ENCODE results near the gene HMCN2.

Gene HMCN2

DNA sequence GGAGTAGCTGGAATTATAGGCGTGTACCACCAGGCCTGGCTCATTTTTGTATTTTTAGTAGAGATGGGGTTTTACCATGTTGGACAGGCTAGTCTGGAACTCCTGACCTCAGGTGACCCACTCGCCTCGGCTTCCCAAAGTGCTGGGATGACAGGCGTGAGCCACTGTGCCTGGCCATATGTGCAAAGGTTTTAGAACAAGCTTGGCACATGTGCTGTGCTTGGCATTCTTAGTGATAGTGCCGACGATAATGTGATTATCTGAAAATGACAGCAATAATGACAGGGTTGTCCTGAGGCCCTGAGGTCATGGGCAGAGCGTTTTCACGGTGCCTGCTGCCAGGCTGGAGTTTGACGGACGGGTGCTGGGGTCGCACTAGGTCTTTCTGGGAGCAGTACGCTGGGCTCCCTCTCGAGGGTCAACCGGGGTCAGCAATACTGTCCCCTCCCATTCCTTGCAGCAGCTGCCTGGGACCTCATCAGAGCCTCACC, 42.6 kb downstream of the HMCN2 start:
- DNase-seq (ENCODE audit: low read depth, low spot score), result no peak

DNA sequence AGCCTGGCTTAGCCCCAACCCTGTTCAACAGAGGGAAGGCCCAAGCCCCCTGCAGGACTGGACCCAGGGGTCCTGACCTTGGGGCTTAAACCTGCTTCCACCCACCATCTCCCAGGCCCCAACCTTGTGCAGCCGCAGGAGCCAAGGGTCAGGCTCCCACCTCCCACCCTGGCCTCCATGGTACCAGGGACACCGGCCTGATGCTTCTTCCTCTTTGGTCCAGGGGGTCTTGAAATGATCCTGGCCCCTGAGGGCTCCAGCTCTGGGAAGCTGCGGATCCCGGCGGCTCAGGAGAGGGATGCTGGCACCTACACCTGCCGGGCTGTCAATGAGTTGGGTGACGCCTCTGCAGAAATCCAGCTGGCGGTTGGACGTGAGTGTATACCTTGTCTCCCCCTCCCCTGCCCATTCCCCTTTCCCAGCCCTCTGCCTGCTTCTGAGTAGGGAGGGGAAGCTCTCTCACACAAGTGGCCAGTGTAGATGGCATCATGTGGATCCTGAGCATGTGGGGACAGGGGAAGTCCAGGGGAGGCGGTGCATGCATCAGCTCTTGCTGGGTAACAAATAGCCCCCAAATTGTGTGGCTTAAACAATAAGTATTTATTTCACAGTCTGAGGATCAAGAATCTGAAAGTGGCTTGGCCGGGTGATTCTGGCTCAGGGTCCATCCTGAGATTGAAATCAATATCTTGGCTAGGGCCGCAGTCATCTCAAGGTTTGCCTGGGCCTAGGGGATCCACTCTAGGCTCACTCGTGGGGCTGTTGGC, 44.3 kb downstream of the HMCN2 start:
- no peak for DNase-seq (ENCODE audit: low read depth, low spot score)

DNA sequence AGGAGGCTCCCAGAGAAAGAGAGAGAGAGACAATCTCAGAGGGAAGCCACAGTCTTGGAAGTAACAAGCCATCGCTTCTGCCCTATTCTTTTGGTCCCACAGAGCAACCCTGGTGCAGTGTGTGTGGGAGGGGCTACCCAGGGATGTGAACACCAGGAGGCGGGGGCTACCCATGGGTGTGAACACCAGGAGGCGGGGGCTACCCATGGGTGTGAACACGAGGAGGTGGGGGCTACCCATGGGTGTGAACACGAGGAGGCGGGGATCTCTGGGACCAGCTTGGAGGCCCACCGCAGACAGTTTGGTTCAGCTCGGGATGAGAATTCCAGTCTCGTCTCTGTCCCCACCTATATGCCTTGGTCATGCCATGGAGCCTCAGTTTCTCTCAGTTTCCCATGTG, 44.9 kb downstream of the HMCN2 start:
- no peak for DNase-seq (ENCODE audit: low read depth, low spot score)

DNA sequence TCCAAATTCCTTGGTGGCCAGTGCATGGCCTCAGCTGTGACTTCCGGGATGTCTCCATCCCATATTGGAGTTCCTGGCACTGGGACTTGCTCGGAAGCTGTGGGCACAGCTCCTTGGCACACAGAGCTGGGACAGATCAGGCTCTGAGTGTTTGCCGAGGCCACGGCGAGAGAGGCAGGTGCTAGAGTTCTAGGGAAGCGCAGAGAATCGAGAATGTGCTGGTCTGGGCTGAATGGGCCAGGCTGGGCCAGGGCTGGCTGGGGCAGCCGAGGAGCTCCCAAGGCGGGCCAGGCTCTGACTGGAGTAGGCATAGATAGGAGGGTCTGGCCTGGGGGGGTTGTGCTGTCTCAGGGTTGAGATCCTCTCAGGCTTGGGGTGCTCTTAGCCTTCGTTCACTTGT, 45.4 kb downstream of the HMCN2 start:
- no peak for DNase-seq (ENCODE audit: low read depth, low spot score)

DNA sequence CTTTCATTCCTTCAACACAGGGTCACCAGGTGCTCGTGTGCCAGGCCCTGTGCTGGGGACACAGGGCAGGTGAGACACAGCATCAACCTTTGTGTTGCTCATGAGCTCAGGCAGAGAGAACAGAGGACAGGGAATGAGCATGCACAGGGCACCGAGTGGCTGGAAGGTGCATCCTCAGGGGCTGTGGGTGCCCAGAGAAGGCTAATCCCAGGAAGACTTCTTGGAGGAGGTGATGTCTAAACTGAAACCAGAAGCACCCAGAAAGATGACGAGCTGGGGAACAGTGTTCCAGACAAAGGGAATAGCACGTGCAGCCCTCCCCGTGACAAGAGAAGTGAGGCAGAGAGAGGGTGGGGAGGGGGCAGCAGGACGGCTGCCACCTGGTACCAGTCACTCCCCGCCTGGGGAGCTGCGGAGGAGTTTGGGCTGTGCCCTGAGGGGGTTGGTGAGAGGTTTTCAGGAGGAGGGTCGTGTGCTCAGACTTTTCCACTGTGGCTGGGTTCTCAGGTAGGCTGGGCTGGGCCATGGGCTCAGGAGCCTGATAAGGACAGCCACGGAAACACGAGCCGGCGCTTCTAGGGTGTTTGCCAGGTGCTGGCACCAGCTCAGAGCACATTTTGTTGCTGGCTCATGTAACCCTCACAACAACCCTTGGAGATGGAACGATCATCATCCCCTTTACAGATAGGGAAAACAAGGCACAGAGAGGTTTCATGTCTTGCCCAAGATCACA, 46.0 kb downstream of the HMCN2 start:
- no peak for DNase-seq (ENCODE audit: low read depth, low spot score)

DNA sequence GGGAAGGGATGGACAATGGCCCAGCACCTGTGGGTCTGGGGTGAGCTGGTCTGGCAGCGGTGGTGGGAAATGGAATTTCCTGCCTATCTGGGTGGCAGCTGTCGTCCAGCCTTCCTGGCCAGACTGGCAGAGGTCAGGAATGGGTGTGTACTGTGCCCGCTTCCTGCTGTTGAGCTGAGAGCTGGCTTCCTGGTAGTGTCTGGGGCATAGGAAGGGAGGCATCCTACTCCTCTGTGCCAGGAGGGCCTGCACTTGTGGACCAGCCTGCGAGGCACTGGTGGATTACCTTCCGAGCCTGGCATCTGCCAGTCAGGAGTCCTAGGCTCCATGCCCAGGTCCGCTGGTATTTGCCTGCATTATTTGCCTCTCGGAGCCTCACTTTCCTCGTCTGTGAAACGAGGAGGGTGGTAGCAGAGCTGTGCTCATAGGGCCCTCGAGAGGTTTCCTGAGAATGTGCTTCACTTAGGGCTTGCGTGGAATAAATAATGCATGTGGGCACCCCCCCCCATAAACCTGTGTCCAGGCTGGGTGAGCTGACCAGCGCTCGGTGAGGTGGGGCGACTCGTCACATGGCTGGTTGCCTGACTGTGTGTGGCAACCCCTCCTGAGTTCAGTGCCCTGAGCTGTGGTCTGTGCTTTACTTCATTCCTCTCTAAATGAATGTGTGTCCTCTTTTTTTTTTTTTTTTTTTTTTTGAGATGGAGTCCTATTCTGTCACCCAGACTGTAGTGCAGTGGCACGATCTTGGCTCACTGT, 47.7 kb downstream of the HMCN2 start:
- DNase-seq (ENCODE audit: low read depth, low spot score), result no peak

DNA sequence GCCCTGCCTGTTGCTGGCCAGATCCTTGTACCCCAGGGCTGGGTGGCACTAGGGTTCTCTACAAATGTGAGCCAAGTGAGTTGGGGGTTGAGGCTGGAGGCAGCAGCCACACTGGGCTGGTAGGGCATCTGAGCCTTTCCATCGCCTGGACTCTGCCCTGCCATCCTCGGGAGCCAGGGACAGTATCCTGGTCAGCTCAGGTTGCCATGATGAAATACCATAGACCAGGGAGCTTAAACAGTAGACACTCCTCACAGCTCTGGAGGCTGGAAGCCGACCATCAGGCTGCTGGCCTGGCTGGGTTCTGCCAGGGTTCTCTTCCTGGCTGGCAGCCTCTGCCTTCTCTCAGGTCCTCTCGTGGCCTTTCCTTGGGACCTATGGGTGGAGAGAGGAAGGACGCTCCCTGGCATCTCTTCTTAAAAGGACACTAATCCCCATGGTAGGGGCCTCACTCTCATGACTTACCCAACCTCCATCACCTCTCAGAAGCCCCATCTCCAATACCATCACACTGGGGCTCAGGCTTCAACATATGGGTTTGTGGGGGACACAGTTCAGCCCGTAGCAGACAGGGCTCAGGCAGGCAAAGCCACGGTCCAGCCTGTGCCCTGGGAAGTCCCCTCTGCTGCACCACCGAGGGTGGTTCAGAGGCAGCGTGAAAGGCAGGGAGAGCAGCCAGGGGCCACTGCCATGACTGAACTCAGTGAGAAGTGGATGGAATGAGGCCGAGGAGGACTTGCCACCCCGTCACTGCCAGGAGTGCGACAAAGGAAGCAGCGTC, 50.1 kb downstream of the HMCN2 start:
- DNase-seq (ENCODE audit: low read depth, low spot score), result no peak

DNA sequence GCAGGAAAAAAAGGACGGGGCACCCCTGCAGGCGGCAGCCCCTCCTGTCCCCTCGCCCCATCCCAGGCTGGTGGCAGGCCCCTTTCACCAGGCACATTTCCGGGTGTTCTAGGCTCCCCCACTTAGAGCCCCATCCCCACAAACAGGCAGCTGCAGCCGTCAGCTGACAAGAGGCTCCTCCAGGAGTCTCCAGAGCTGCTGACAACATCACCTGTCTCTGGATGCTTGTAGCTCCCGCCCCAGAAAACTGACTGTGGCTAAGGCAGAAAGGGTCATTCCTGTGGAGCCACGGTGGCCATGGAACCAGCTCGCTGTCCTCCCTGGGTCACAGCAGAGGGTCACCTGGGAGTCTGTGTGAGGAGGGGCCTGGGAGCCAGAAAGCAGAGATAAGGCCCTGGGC, 50.9 kb downstream of the HMCN2 start:
- DNase-seq (ENCODE audit: low read depth, low spot score), result no peak

DNA sequence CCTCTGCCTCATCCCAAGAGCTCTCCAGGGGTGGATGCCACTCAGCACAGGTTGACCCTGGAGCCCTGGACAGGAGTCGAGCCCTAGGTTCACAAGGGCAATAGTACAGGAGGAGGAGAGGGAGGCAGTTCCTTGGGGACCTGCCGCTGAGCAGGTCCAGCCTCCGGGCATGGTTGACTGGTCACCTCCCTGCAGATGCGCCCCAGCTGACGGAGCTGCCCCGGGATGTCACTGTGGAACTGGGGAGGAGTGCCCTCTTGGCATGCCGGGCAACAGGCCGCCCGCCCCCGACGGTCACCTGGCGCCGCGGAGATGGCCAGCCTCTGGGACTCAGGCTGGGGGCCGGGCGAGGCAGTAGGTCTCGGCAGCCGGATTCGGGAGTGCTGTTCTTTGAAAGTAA, 53.7 kb downstream of the HMCN2 start:
- DNase-seq (ENCODE audit: low read depth, low spot score), result no peak

DNA sequence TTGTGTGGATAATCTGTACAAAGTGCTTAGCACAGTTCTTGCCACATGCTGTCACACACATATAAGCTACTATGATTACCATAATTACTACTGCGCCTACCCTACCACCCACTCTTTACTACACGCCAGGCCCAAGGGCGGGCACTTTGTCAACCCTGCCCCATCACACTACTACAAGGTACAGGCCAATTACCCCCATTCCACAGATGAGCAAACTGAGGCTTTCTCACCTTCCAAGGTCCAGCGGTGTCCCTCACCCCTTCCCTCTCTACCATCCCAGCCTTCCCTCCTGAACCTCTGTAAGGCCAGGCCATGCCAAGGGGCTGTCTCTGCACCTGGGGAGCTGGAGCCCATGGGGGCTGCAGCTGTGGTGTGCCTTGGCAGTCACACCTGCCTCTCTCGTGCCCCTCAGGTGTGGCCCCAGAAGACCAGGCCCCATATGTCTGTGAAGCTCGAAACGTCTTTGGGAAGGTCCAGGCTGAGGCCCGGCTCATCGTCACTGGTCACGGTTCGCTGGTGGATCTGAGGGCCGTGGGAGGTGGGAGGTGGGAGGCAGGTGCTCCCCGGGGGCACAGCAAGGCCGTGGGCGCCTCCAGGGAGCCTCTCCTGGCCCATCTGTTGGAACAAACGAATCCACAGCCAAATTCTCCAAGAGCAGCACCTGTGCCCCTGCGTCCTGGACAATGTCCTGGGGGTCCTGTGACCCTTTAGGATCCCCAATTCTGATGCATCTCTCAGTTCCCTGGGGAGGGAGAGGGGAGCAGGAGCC, 54.6 kb downstream of the HMCN2 start:
- DNase-seq (ENCODE audit: low read depth, low spot score), result no peak

DNA sequence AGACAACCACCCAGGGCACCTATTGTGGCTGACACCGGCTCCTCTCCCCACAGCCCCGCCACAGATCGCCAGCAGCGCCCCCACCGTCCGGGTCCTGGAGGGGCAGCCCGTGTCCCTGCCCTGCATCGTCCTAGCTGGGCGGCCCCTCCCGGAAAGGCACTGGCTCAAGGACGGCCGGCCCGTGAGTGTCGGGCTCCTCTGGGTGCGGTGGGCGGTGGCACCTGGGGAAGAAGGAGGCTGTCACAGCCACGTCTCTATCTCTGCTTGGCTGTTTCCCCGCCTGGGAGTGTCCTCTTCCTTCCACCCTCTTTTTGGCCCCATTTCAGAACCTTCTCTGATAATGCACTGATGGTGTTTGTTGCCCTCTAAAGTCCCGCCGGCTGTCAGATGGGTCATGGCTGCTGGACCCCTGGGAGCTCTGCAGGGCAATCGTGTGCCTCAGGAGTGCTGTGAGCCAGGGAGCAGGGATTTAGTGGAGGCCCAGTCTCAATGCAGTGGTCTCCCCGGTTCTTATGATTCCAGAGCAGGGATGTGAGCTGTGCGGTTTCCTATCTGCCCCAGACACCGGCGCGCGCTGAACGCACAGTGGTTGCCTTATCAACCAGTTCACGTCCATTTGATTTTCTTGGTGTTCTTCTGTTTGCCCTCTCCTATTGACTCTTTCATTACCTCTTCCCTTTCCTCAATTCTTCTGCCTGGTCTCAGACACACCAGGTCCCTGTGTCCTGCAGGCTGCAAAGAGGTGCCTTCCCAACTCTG, 55.3 kb downstream of the HMCN2 start:
- DNase-seq (ENCODE audit: low read depth, low spot score), result no peak

DNA sequence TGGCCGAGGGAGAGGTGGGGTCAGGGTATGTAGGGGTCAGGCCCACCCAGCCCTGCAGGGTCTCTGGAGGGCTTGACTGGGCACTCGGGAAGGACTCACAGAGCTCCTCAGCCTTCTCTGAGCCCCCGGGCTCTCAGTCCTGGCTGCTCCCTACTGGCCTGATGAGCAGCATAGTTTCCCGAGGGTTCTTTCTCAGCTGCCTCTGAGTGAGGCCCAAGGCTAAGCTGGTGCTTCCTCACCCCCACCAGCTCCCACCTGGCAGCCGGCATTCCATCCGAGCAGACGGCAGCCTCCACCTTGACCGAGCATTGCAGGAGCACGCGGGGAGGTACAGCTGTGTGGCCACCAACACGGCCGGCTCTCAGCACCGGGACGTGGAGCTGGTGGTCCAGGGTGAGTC, 56.0 kb downstream of the HMCN2 start:
- DNase-seq (ENCODE audit: low read depth, low spot score), result no peak

DNA sequence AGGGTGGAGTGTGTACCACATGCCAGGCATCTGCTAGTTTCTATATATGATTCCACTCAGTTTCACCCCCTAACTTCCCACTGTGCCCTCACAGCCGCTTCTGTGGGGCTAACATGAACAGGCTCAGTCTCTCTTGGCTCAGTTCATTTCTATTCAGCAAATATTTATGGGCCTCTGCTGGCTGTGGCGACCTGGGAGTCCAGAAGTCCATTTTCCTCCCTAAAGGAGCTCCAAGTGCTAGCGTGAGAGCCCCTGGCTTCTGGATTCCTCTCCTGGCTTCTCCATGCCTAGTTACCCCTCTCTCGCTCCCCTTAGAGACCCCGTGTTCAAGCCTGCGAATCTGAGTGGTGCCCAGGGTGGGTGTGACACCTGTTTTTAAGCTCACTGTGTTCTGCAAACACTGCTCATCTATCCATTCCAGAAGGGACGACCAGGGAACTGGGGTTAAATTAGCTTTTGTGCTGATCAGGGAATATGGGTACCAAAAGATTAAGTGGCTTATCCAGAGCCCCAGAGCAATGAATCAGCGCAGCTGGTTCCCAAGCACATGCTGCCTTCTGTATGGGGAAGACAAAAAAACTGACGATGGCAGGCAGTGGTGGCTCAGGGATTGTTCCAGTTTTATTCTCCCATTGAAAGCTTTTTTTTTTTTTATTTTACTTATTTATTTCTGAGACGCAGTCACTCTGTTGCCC, 57.6 kb downstream of the HMCN2 start:
- DNase-seq (ENCODE audit: low read depth, low spot score), result no peak

DNA sequence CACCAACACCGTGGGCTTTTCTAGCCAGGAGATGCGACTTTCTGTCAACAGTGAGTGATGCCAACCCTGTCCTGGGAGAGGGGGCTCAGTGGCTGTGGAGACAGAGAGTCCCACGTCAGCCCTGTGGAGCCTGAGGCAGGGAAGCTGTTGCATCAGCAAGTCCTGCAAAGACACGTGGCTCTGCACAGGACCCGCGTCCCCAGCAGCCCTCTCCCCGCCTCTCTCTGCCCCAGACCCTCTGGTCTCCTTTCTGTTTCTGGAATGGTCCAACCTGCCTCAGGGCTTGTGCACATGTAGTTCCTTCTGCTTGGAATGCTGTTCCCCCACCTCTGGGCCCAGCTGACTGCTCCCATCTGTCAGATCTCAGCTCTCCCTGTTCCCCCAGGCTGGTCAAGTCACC, 60.4 kb downstream of the HMCN2 start:
- DNase-seq (ENCODE audit: low read depth, low spot score), result no peak

DNA sequence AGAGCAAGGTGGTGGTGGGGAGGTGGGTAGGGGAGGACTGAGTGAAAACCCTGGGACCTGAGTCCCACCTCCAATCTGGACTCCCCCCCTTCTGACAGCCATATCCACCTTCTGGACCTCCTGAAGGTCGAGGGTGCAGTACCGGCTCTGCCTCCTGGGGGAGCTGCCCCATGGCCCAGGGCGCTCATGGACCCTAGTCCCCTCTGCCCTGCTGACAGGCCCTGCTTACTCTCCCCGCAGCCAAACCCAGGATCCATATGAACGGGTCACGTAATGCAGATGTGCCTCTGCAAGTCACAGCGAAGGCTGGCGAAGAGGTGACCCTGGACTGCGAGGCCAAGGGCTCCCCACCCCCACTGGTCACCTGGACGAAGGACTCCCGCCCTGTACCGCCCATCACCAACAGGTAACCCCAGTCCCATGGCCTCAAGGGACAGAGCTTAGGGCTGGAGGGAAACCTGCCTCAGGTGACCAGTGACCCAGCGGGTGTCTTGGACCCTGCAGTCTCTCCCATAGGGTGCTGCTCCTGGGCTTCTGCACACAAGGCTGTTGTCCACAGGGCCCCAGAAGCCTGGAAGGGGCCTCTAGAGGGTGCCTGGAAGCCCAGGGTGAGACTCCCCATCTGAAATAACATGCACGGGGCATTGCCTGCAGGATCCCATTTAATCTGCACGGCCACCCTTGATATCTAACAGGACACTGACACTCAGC, 61.7 kb downstream of the HMCN2 start:
- DNase-seq (ENCODE audit: low read depth, low spot score), result no peak

DNA sequence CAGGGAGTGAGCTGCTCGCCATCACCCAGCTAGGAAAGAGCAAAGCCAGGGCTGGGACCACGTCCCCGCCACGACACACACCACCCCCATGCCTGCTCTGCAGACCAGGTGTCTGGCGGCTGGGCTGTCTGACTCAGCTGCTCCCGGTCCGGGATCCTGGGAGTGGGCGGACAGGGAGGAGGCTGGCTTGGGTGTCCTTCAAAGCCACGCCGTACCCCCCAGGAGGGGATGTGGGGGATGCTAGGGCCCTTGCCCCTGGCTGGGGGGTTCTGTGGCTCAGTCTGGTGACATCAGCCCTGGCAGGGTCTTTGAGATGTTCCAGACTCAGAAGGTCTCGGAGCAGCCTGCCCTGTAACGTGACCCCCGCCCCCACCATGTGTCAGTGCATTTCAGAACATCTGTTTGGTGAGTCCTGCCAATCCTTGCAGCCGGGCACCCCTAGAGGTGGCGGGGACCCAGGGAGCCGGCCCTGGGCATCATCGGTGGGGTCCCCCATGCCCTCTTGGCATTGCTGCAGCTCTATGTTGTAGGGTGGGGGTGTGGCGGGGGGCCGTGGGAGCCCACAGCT, 62.3 kb downstream of the HMCN2 start:
- no peak for DNase-seq (ENCODE audit: low read depth, low spot score)

DNA sequence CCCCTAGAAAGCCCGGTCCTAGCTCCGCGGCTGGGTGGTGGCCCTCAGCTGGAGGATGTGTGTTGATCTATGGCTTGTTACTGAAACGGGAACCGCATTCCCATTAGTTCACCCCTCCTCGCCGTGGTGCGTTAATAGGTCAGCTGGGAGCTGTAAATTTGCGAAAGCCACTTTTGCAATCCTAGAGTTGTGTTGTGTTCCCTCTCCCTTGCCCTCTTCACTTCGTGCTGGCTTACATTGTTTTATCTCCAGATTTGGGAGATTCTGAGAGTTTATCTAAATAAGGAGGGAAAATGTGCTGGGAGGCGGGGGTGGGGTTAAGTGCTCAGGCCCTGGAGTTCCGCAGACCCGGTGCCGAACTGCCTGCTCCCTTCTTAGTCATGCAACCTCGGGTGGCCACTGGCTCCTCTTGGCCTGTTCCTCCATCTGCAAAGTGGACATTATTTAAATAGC, 62.8 kb downstream of the HMCN2 start:
- no peak for DNase-seq (ENCODE audit: low read depth, low spot score)

DNA sequence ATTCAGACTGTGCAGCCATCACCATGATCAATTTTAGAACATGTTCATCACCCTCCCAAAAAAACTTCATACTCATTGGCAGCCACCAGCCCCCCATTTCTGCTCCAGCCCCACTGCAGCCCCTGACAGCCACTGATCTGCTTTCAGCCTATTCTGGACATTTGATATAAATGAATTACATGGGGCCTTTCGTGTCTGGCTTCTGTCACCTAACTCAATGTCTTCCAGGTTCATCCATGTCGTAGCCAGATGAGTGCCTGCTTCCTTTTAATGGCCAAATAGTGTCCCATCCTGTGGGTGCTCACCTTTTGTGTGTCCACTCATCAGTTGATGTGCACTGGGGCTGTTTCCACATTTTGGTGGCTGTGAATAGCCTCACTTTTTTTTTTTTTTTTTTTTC, 63.5 kb downstream of the HMCN2 start:
- DNase-seq (ENCODE audit: low read depth, low spot score), result no peak

Data from astrocyte of the hippocampus (primary cell).